CD4-positive, alpha-beta T cell treated with Interferon alpha-2 for 1 hour (primary cell): Measurements from ENCODE around the gene PIK3R2.
A peak's percentile ranks its signal among the peaks of the same experiment; 100 is the strongest.
"Not testable (repeated sequence)": the region's sequence is repeated elsewhere in the genome, so short reads cannot be mapped to it uniquely, and the experiment has no call there.

Source experiments
- DNase-seq, 2 donors: peaks; one replicate each; pipeline ENCODE4 v3.0.0-alpha.2; 2020 to 2022

The PIK3R2 gene

GRCh38 chr19:18152817-18153555 is at the start of gene PIK3R2:
Gene PIK3R2, plus strand, starts transcription at chr19:18153163. Its CDS starts 2,717 bp downstream, at chr19:18155880.
- peak; percentile 99 for DNase-seq

- no peak for DNase-seq
Measured at GRCh38 chr19:18104793-18105131, 48.2 kb upstream of the PIK3R2 start.

GRCh38 chr19:18105259-18105658 is 47.7 kb upstream of the PIK3R2 start:
- not testable (repeated sequence) for DNase-seq

GRCh38 chr19:18107235-18107634 is 45.7 kb upstream of the PIK3R2 start:
- no peak for DNase-seq

- DNase-seq: no peak
Measured at GRCh38 chr19:18108897-18109296, 44.1 kb upstream of the PIK3R2 start.

GRCh38 chr19:18109341-18109732 is 43.6 kb upstream of the PIK3R2 start:
- no peak for DNase-seq

- DNase-seq: peak in 1 of 2 donors; percentile 48
Measured at GRCh38 chr19:18109733-18110608, 43.0 kb upstream of the PIK3R2 start.

- no peak for DNase-seq
Measured at GRCh38 chr19:18110609-18111232, 42.2 kb upstream of the PIK3R2 start.

- peak; percentile 78 to 82 for DNase-seq
Measured at GRCh38 chr19:18112989-18113478, 39.9 kb upstream of the PIK3R2 start.

GRCh38 chr19:18113827-18114226 is 39.1 kb upstream of the PIK3R2 start:
- DNase-seq: no peak

GRCh38 chr19:18114483-18114882 is 38.5 kb upstream of the PIK3R2 start:
- no peak for DNase-seq

- no peak for DNase-seq
Measured at GRCh38 chr19:18117364-18117691, 35.6 kb upstream of the PIK3R2 start.

- DNase-seq: peak; percentile 96 to 97
Measured at GRCh38 chr19:18117692-18118378, 35.1 kb upstream of the PIK3R2 start.

- DNase-seq: no peak
Measured at GRCh38 chr19:18118420-18119012, 34.4 kb upstream of the PIK3R2 start.

- peak; percentile 36 to 67 for DNase-seq
Measured at GRCh38 chr19:18119013-18119716, 33.8 kb upstream of the PIK3R2 start.

- DNase-seq: peak; percentile 47 to 65
Measured at GRCh38 chr19:18119717-18120105, 33.3 kb upstream of the PIK3R2 start.

- no peak for DNase-seq
Measured at GRCh38 chr19:18120127-18120526, 32.8 kb upstream of the PIK3R2 start.

- DNase-seq: no peak
Measured at GRCh38 chr19:18121166-18121565, 31.8 kb upstream of the PIK3R2 start.

GRCh38 chr19:18122424-18122823 is 30.5 kb upstream of the PIK3R2 start:
- DNase-seq: no peak

- no peak for DNase-seq
Measured at GRCh38 chr19:18122860-18123795, 29.8 kb upstream of the PIK3R2 start.

GRCh38 chr19:18123819-18124218 is 29.1 kb upstream of the PIK3R2 start:
- no peak for DNase-seq
